ENCODE results near the gene GJA3. TPM values are rescaled to one million over a fixed set of nuclear protein-coding genes. Genes with fewer than 3 reads are reported as not detected.

Gene GJA3
- total and polyA plus RNA-seq, 7 donors = 0.01 to 0.06 TPM; not detected in 5

DNA sequence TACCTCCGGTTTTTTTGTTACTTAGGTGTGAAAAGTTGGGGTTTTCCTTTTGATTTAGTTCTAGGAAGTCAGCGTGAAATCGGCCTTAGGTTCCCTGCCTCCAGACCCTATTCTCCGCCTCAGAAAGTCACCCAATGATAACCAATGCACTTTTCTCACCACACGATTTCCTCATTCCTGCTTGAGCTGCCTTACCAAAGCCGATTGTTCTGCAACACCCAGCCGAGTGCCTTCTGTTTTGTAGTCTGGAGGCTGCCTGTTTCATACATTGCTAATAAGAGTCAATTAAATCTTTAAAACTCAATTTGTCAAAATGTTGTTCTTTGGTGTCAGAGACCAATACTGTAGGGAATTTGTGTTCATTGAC, 39.7 kb downstream of the GJA3 start:
- intact Hi-C loops (cut with DNase I) = no loop called here
- Histone ChIP-seq H3K4me1 (peaks cover 16% of the 10 kb centered on the region), H3K4me3 (no peak overlapping the region), H3K27me3 (ENCODE audit: insufficient read depth in 3 of 3, low read length in 2 of 3) (no peaks in the 10 kb centered on the region), H3K27ac (no peak overlapping the region), H3K9me3 (no peaks in the 10 kb centered on the region), H3K36me3 (ENCODE audit: insufficient read depth in 1 of 2, low read depth in 1 of 2) (no peaks in the 10 kb centered on the region)
- TF ChIP-seq, protein P1, sequence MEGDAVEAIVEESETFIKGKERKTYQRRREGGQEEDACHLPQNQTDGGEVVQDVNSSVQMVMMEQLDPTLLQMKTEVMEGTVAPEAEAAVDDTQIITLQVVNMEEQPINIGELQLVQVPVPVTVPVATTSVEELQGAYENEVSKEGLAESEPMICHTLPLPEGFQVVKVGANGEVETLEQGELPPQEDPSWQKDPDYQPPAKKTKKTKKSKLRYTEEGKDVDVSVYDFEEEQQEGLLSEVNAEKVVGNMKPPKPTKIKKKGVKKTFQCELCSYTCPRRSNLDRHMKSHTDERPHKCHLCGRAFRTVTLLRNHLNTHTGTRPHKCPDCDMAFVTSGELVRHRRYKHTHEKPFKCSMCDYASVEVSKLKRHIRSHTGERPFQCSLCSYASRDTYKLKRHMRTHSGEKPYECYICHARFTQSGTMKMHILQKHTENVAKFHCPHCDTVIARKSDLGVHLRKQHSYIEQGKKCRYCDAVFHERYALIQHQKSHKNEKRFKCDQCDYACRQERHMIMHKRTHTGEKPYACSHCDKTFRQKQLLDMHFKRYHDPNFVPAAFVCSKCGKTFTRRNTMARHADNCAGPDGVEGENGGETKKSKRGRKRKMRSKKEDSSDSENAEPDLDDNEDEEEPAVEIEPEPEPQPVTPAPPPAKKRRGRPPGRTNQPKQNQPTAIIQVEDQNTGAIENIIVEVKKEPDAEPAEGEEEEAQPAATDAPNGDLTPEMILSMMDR (IDR thresholded peaks at IDR 0.05) = no peak
- DNase-seq = no peak
- ATAC-seq = no peak
- 45 to 59% (median 51%) methylated on average over 7 of the region's 7 CpGs for WGBS, 3 donors

DNA sequence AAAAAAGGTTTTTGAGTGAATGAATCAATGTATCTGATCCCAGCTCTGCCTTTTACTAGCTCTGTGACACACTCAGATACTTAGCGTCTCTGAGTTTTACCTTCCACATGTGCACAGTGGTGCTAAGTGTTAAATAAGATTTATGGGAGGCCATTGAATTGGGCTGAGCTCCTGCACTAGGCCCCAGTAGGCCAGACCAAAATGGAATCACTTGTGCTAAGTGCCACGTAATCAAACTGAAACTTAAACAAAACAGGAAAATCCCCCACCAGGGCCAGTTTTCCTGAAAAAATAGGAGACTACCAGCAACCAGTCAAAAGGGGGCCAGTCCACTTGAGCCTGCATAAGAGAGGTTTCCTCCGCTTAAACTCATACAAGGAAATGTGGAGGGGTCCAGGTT, 40.9 kb downstream of the GJA3 start:
- Histone ChIP-seq H3K9me3 (no peaks in the 10 kb centered on the region), H3K27ac (no peak overlapping the region), H3K27me3 (ENCODE audit: insufficient read depth in 3 of 3, low read length in 2 of 3) (no peaks in the 10 kb centered on the region), H3K36me3 (ENCODE audit: insufficient read depth in 1 of 2, low read depth in 1 of 2) (no peaks in the 10 kb centered on the region), H3K4me1 (peaks cover 4% of the 10 kb centered on the region), H3K4me3 (no peak overlapping the region)
- intact Hi-C loops (cut with DNase I) = no loop called here
- TF ChIP-seq, protein P1 (IDR thresholded peaks at IDR 0.05) = no peak
- DNase-seq (no peak), ATAC-seq (no peak)
- WGBS, 3 donors = 83 to 88% (median 87%) methylated on average over 3 of the region's 3 CpGs

DNA sequence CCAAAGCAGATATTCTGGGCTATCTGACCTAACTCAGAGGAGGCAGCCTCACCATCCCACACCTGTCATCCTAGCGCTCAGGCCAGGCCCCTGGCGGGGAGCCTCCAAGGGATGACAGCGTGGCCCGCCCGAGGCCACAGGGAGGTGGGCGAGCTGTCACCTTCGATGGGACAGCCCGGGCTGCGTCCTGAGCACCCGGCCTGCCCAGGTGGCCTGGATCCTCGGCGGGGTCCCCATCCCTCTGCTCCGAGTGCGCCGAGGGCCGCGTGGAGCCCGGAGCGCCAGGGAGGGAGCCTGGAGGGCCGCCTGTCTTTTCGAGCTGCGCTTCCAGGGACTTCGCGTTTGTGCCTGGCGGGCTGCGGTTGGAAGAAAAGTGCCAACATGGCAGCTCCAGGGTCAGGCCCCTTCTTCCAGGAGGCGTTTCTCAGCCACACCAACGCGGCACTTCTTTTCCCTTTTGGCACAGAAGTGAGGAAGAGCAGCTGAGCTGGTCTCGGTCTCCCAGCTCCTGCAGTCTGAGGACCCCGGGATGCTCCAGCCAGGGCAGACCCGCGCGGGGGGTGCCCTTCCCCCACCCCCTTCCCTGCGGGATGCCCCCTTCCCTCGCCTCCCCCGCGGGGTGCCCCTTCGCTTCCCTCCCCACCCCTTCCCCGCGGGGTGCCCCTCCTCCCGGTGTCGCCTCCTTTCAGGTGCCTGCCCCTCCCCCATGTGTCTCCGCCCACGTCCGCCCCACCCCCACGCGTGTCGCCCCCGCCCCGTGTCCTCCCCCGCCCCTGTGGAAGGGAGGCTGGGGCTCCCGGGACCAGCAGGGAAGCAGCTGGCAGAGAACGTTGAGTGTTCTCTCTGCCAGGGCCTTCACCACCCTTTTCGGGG, 42.3 kb downstream of the GJA3 start:
- intact Hi-C loops (cut with DNase I) = no loop called here
- Histone ChIP-seq H3K27ac (peak overlapping the region; percentile 63), H3K9me3 (no peaks in the 10 kb centered on the region), H3K36me3 (ENCODE audit: insufficient read depth in 1 of 2, low read depth in 1 of 2) (no peaks in the 10 kb centered on the region), H3K4me1 (peaks cover 4% of the 10 kb centered on the region), H3K27me3 (ENCODE audit: insufficient read depth in 3 of 3, low read length in 2 of 3) (no peaks in the 10 kb centered on the region), H3K4me3 (peak overlapping the region; percentile 72)
- TF ChIP-seq, protein P1 (IDR thresholded peaks at IDR 0.05) = no peak
- DNase-seq (peak; percentile 56 to 64), ATAC-seq (peak; percentile 65 to 84 (median 76))
- 1 to 2% (median 2%) methylated on average over 38 to 54 of the region's 55 CpGs for WGBS, 3 donors

DNA sequence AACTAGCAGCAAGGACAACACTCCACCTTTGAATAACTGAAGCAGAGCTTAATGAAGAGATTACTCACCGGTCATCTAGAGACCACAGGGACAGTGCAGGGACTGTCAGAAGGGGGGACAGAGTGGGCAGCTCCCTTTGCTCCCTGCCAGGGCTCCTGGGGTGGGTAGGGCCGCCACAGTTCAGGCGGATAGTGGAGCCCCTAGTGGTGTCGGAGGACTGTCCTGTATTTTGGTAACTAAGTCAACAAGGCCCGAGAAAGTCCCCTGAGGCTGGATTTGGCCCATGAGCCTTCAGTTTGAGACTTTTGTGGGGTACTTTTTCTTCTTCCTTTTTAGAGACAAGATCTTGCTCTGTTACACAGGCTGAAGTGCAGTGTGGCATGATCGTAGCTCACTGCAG, 44.6 kb downstream of the GJA3 start:
- TF ChIP-seq, protein P1 (IDR thresholded peaks at IDR 0.05) = no peak
- Histone ChIP-seq H3K4me1 (peaks cover 4% of the 10 kb centered on the region), H3K27ac (no peak overlapping the region), H3K36me3 (ENCODE audit: insufficient read depth in 1 of 2, low read depth in 1 of 2) (no peaks in the 10 kb centered on the region), H3K9me3 (no peaks in the 10 kb centered on the region), H3K4me3 (no peak overlapping the region), H3K27me3 (ENCODE audit: insufficient read depth in 3 of 3, low read length in 2 of 3) (no peaks in the 10 kb centered on the region)
- ATAC-seq (no peak), DNase-seq (no peak)
- intact Hi-C loops (cut with DNase I) = no loop called here
- 89 to 94% (median 89%) methylated on average over 6 of the region's 6 CpGs for WGBS, 3 donors

All from psoas muscle (tissue), 8 donors.